SK-N-SH treated with all-trans-retinoic acid at 6 μM for 48 hours (cell line): ENCODE measurements around the gene ZDHHC3.

Experiments
- ATAC-seq: fragments of 200-7000 bp; cut with Tn5 transposase; 3 replicates; pipeline ENCODE4 v1.9.1; 2020; ENCODE audit warnings: mild to moderate bottlenecking, moderate library complexity
- ARNTL ChIP-seq: fragments of 450-650 bp; formaldehyde crosslinking; IDR thresholded peaks from 2 replicates; pipeline ENCODE4 v1.5.0; 2020; ENCODE audit warnings: low read depth, mild to moderate bottlenecking, moderate library complexity, borderline replicate concordance
- BACH2 ChIP-seq: fragments of 250-450 bp; sonication (Bioruptor Pico); IDR thresholded peaks from 2 replicates; pipeline ENCODE4 v1.9.0; 2021; ENCODE audit warnings: mild to moderate bottlenecking, borderline replicate concordance
- CREB5 ChIP-seq: fragments of 250-450 bp; sonication (Bioruptor Pico); IDR thresholded peaks from 2 replicates; pipeline ENCODE4 v1.5.1; 2020; ENCODE audit warnings: low read depth, mild to moderate bottlenecking, moderate library complexity
- CSDC2 ChIP-seq: fragments of 250-450 bp; sonication (Bioruptor Pico); IDR thresholded peaks from 2 replicates; pipeline ENCODE4 v1.5.0; 2020; ENCODE audit warnings: mild to moderate bottlenecking, moderate library complexity
- CSRNP3 ChIP-seq: fragments of 250-450 bp; sonication (Bioruptor Pico); IDR thresholded peaks from 2 replicates; pipeline ENCODE4 v1.5.1; 2021; ENCODE audit warnings: mild to moderate bottlenecking, moderate library complexity
- ESRRG ChIP-seq: fragments of 250-450 bp; sonication (Bioruptor Pico); IDR thresholded peaks from 2 replicates; pipeline ENCODE4 v1.6.1; 2021; ENCODE audit warnings: mild to moderate bottlenecking
- GLIS3 ChIP-seq: fragments of 250-450 bp; sonication (Bioruptor Pico); IDR thresholded peaks from 2 replicates; pipeline ENCODE4 v1.5.0; 2020; ENCODE audit warnings: mild to moderate bottlenecking, moderate library complexity
- ISL1 ChIP-seq: fragments of 250-450 bp; sonication (Bioruptor Pico); IDR thresholded peaks from 2 replicates; pipeline ENCODE4 v2.1.2; 2022; ENCODE audit warnings: mild to moderate bottlenecking, moderate library complexity
- OSR1 ChIP-seq: fragments of 250-450 bp; sonication (Bioruptor Pico); IDR thresholded peaks from 2 replicates; pipeline ENCODE4 v1.8.0; 2022; ENCODE audit warnings: moderate library complexity, mild to moderate bottlenecking, inconsistent platforms
- POU6F1 ChIP-seq: fragments of 250-450 bp; sonication (Bioruptor Pico); IDR thresholded peaks from 2 replicates; pipeline ENCODE4 v1.8.0; 2021; ENCODE audit warnings: low read depth, mild to moderate bottlenecking, moderate library complexity, borderline replicate concordance
- PPARA ChIP-seq: fragments of 250-450 bp; sonication (Bioruptor Pico); IDR thresholded peaks from 2 replicates; pipeline ENCODE4 v1.5.0; 2020; ENCODE audit warnings: mild to moderate bottlenecking, borderline replicate concordance
- RARB ChIP-seq: fragments of 250-450 bp; sonication (Bioruptor Pico); IDR thresholded peaks from 2 replicates; pipeline ENCODE4 v1.8.0; 2021; ENCODE audit warnings: mild to moderate bottlenecking, moderate library complexity
- SNAI2 ChIP-seq: fragments of 250-450 bp; sonication (Bioruptor Pico); IDR thresholded peaks from 2 replicates; pipeline ENCODE4 v1.5.0; 2020; ENCODE audit warnings: mild to moderate bottlenecking, moderate library complexity
- TCF4 ChIP-seq: fragments of 250-450 bp; sonication (Bioruptor Pico); IDR thresholded peaks from 2 replicates; pipeline ENCODE4 v1.8.0; 2021; ENCODE audit warnings: mild to moderate bottlenecking, moderate library complexity, borderline replicate concordance
- TOX ChIP-seq: fragments of 250-450 bp; sonication (Bioruptor Pico); IDR thresholded peaks from 2 replicates; pipeline ENCODE4 v1.8.0; 2021; ENCODE audit warnings: mild to moderate bottlenecking, moderate library complexity, borderline replicate concordance
- TSHZ2 ChIP-seq: fragments of 250-450 bp; sonication (Bioruptor Pico); IDR thresholded peaks from 2 replicates; pipeline ENCODE4 v1.5.0; 2020; ENCODE audit warnings: mild to moderate bottlenecking, moderate library complexity
- ZC3H10 ChIP-seq: fragments of 250-450 bp; sonication (Bioruptor Pico); IDR thresholded peaks from 2 replicates; pipeline ENCODE4 v1.5.1; 2021; ENCODE audit warnings: mild to moderate bottlenecking, moderate library complexity
- ZFP3 ChIP-seq: fragments of 250-450 bp; sonication (Bioruptor Pico); IDR thresholded peaks from 2 replicates; pipeline ENCODE4 v1.5.0; 2020; ENCODE audit warnings: mild to moderate bottlenecking, moderate library complexity
- ZFP30 ChIP-seq: fragments of 450-650 bp; formaldehyde crosslinking; IDR thresholded peaks from 2 replicates; pipeline ENCODE4 v1.5.0; 2022; ENCODE audit warnings: mild to moderate bottlenecking, moderate library complexity
- ZNF565 ChIP-seq: fragments of 450-650 bp; formaldehyde crosslinking; conservative IDR thresholded peaks from 2 replicates; pipeline ENCODE4 v1.5.0; 2020; ENCODE audit warnings: low read depth, mild to moderate bottlenecking, moderate library complexity
- ZNF70 ChIP-seq: fragments of 450-650 bp; formaldehyde crosslinking; IDR thresholded peaks from 2 replicates; pipeline ENCODE4 v1.5.0; 2020; ENCODE audit warnings: mild to moderate bottlenecking, moderate library complexity
- ZNF8 ChIP-seq: fragments of 450-650 bp; formaldehyde crosslinking; IDR thresholded peaks from 2 replicates; pipeline ENCODE4 v1.5.0; 2020; ENCODE audit warnings: mild to moderate bottlenecking, moderate library complexity

Gene ZDHHC3

GRCh38 chr3:44930911-44931310 is 45.1 kb downstream of the ZDHHC3 start:
- ATAC-seq: no peak

GRCh38 chr3:44929782-44930181 is 46.2 kb downstream of the ZDHHC3 start:
- TF ChIP-seq ESRRG (CRISPR knock-in tag) (no peak), TSHZ2 (CRISPR knock-in tag) (no peak), RARB (CRISPR knock-in tag) (no peak), SNAI2 (CRISPR knock-in tag) (no peak), ZFP3 (CRISPR knock-in tag) (no peak), ZNF70 (CRISPR knock-in tag) (no peak), ZFP30 (no peak), ZNF8 (CRISPR knock-in tag) (no peak), GLIS3 (no peak), ZC3H10 (CRISPR knock-in tag) (no peak), ARNTL (CRISPR knock-in tag) (no peak), OSR1 (CRISPR knock-in tag) (no peak), CSRNP3 (CRISPR knock-in tag) (no peak), TOX (CRISPR knock-in tag) (no peak), TCF4 (CRISPR knock-in tag) (no peak), CSDC2 (CRISPR knock-in tag) (no peak), ISL1 (CRISPR knock-in tag) (no peak), ZNF565 (CRISPR knock-in tag) (no peak)

More at GRCh38 chr3:44930911-44931310, 45.1 kb downstream of the ZDHHC3 start:
- TF ChIP-seq GLIS3: no peak
- TF ChIP-seq ZC3H10 (CRISPR knock-in tag): no peak
- TF ChIP-seq TOX (CRISPR knock-in tag): no peak
- no peak for TF ChIP-seq ZNF70 (CRISPR knock-in tag)
- TF ChIP-seq TSHZ2 (CRISPR knock-in tag): no peak
- TF ChIP-seq ESRRG (CRISPR knock-in tag): no peak
- no peak for TF ChIP-seq CREB5 (CRISPR knock-in tag)
- no peak for TF ChIP-seq BACH2
- no peak for TF ChIP-seq ZNF565 (CRISPR knock-in tag)
- TF ChIP-seq TCF4 (CRISPR knock-in tag): no peak

GRCh38 chr3:44927371-44927770 is 48.6 kb downstream of the ZDHHC3 start:
- no peak for ATAC-seq
- TF ChIP-seq PPARA (CRISPR knock-in tag) (no peak), ZC3H10 (CRISPR knock-in tag) (no peak), ESRRG (CRISPR knock-in tag) (no peak), RARB (CRISPR knock-in tag) (no peak), TSHZ2 (CRISPR knock-in tag) (no peak), POU6F1 (CRISPR knock-in tag) (no peak), BACH2 (no peak), OSR1 (CRISPR knock-in tag) (no peak), GLIS3 (no peak), CREB5 (CRISPR knock-in tag) (no peak), TCF4 (CRISPR knock-in tag) (no peak), ZFP3 (CRISPR knock-in tag) (no peak), TOX (CRISPR knock-in tag) (no peak), CSDC2 (CRISPR knock-in tag) (no peak), ZNF565 (CRISPR knock-in tag) (no peak)

More at GRCh38 chr3:44929782-44930181, 46.2 kb downstream of the ZDHHC3 start:
- ATAC-seq: no peak
